Chondrocyte (in vitro differentiated cells): ENCODE measurements around the gene IL1RAPL1. TPM values are rescaled to one million over a fixed set of nuclear protein-coding genes. Genes with fewer than 3 reads are reported as not detected.

ENCODE experiments used
- DNase-seq: peaks from one replicate; pipeline ENCODE4 v3.0.0; 2021; ENCODE audit warnings: mixed read lengths, low spot score
- H3K27ac Mint-ChIP-seq: one replicate; pipeline ENCODE4 v1.8.0; 2021; ENCODE audit warnings: mild to moderate bottlenecking, moderate library complexity, mixed read lengths; ENCODE audit not compliant: unreplicated experiment
- H3K27me3 Mint-ChIP-seq: 2 replicates; pipeline ENCODE4 v1.8.0; 2021; ENCODE audit warnings: low read depth, mixed read lengths
- H3K36me3 Mint-ChIP-seq: 2 replicates; pipeline ENCODE4 v1.8.0; 2021; ENCODE audit warnings: low read depth, mixed read lengths
- H3K4me1 Mint-ChIP-seq: 2 replicates; pipeline ENCODE4 v1.8.0; 2021; ENCODE audit warnings: low read depth, mild to moderate bottlenecking, mixed read lengths
- H3K4me3 Mint-ChIP-seq: one replicate; pipeline ENCODE4 v1.8.0; 2021; ENCODE audit warnings: mild to moderate bottlenecking, moderate library complexity, mixed read lengths; ENCODE audit not compliant: unreplicated experiment
- H3K9me3 Mint-ChIP-seq: 2 replicates; pipeline ENCODE4 v1.8.0; 2021; ENCODE audit warnings: low read depth, mixed read lengths
- total RNA-seq: library from RNA; stranded (reverse); gene quantifications from 3 replicates; pipeline ENCODE4 v1.2.1, GENCODE V29; 2021
- TF ChIP-seq, protein P1 (sequence below): fragments of 200-600 bp; sonication (generic); IDR thresholded peaks from 2 replicates; pipeline ENCODE4 v1.5.0; 2021; ENCODE audit warnings: antibody characterized with exemption, mild to moderate bottlenecking, moderate library complexity

The IL1RAPL1 gene
- total RNA-seq, 1 donor from 2014 or later: not detected

GRCh38 chrX:28969126-28969525 is 381.9 kb downstream of the IL1RAPL1 start:
- no peak for DNase-seq
- Mint-ChIP-seq H3K27me3 (no peaks in the 10 kb centered on the region), H3K36me3 (no peaks in the 10 kb centered on the region), H3K9me3 (peaks cover 8% of the 10 kb centered on the region), H3K4me3 (no peak overlapping the region), H3K4me1 (no peaks in the 10 kb centered on the region), H3K27ac (no peak overlapping the region)
- TF ChIP-seq, protein P1, sequence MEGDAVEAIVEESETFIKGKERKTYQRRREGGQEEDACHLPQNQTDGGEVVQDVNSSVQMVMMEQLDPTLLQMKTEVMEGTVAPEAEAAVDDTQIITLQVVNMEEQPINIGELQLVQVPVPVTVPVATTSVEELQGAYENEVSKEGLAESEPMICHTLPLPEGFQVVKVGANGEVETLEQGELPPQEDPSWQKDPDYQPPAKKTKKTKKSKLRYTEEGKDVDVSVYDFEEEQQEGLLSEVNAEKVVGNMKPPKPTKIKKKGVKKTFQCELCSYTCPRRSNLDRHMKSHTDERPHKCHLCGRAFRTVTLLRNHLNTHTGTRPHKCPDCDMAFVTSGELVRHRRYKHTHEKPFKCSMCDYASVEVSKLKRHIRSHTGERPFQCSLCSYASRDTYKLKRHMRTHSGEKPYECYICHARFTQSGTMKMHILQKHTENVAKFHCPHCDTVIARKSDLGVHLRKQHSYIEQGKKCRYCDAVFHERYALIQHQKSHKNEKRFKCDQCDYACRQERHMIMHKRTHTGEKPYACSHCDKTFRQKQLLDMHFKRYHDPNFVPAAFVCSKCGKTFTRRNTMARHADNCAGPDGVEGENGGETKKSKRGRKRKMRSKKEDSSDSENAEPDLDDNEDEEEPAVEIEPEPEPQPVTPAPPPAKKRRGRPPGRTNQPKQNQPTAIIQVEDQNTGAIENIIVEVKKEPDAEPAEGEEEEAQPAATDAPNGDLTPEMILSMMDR: no peak

- DNase-seq: no peak
- Mint-ChIP-seq H3K9me3 (peaks cover 7% of the 10 kb centered on the region), H3K27ac (no peak overlapping the region), H3K4me1 (no peaks in the 10 kb centered on the region), H3K4me3 (no peak overlapping the region), H3K27me3 (peaks cover 4% of the 10 kb centered on the region), H3K36me3 (no peaks in the 10 kb centered on the region)
- TF ChIP-seq, protein P1: no peak
These were observed 392.6 kb downstream of the IL1RAPL1 start for GRCh38 chrX:28979877-28980276.

DNA sequence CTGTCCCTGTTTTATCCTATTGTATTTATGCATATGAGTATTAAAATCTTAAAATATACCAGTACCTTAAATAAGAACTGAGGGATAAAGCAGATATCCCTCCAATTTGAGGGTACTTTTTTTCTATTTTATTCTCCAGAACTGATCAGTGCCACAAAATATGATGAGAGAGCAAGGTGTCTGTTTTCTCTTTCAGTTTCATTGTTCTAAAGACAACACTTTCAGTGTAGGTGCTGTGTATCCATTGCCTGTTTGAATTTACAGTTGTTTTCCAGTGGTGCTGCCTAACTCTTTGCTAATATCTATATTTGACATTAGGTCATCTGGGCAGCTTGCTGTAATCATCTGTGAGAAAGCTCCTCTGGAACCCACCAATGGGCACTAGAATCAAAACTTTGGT is 394.7 kb downstream of the IL1RAPL1 start:
- no peak for DNase-seq
- Mint-ChIP-seq H3K36me3 (no peaks in the 10 kb centered on the region), H3K9me3 (peaks cover 7% of the 10 kb centered on the region), H3K27ac (no peak overlapping the region), H3K27me3 (peaks cover 4% of the 10 kb centered on the region), H3K4me1 (no peaks in the 10 kb centered on the region), H3K4me3 (no peak overlapping the region)
- TF ChIP-seq, protein P1: no peak

DNA sequence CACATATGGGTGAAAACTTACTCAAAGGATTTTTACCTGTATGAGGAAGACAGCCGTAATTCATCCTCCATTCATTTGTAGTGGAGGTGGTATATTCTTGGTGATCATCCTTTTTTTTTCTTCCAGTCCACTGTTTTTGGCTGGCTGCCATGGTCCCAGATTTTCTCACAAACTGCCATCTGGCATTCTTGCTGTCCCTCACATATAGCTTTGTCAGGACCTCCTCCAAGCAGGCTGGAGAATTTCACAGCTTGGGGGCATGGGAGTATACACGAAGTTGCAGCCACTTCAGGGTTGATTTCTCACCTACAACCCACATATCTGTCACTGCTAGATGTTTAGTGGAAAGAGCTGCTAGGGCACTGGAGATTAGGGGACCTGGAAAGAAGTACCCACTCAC is 401.0 kb downstream of the IL1RAPL1 start:
- peaks cover 2% of the 10 kb centered on the region for H3K27me3 Mint-ChIP-seq
- no peak overlapping the region for H3K27ac Mint-ChIP-seq
- no peak overlapping the region for H3K4me3 Mint-ChIP-seq
- TF ChIP-seq, protein P1: no peak
- no peaks in the 10 kb centered on the region for H3K36me3 Mint-ChIP-seq
- H3K4me1 Mint-ChIP-seq: no peaks in the 10 kb centered on the region
- no peak for DNase-seq
- no peaks in the 10 kb centered on the region for H3K9me3 Mint-ChIP-seq

- Mint-ChIP-seq H3K27me3 (no peaks in the 10 kb centered on the region), H3K36me3 (no peaks in the 10 kb centered on the region), H3K4me1 (no peaks in the 10 kb centered on the region), H3K27ac (no peak overlapping the region), H3K9me3 (no peaks in the 10 kb centered on the region), H3K4me3 (no peak overlapping the region)
- TF ChIP-seq, protein P1: no peak
- DNase-seq: no peak
These were observed 410.6 kb downstream of the IL1RAPL1 start for GRCh38 chrX:28997706-28998463.
